ENCODE measurements around the gene SELENOS.

DNA sequence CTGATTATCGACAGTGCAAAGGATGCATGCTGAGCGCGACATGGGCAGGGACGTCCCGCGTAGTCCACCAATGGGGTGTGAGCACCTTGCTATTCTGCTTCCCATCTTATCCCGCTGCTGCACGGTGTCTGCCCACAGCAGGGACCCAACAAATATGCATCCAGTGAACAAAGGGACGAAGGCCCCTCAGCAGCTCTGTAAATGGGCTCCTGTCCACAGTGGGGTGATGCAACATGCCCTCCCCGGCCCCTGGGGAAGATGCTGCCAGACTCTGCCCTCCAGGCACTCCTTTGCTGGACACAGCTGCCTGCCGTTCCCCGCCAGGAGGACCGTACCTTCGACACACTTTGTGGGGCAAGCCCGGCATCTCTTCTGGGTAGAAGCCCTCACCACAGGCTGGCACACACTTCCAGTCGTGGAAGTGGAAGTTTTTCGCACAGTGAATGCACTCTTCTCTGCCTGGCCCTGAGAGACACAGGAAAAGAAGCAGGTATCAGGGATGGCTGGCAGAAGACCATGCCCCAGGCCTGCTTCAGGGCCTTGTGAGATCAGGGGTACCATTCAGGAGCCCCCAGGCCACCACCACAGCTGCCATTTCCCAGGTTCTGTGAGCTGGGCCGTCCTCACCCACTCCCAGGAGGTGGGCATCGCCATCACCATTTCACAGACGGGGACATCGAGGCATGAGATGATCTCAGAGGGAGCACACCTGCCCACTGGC lies 35.9 kb upstream of the SELENOS start:
- TF ChIP-seq, protein P1, sequence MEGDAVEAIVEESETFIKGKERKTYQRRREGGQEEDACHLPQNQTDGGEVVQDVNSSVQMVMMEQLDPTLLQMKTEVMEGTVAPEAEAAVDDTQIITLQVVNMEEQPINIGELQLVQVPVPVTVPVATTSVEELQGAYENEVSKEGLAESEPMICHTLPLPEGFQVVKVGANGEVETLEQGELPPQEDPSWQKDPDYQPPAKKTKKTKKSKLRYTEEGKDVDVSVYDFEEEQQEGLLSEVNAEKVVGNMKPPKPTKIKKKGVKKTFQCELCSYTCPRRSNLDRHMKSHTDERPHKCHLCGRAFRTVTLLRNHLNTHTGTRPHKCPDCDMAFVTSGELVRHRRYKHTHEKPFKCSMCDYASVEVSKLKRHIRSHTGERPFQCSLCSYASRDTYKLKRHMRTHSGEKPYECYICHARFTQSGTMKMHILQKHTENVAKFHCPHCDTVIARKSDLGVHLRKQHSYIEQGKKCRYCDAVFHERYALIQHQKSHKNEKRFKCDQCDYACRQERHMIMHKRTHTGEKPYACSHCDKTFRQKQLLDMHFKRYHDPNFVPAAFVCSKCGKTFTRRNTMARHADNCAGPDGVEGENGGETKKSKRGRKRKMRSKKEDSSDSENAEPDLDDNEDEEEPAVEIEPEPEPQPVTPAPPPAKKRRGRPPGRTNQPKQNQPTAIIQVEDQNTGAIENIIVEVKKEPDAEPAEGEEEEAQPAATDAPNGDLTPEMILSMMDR (IDR thresholded peaks at IDR 0.05; ENCODE audit: extremely low read depth in 1 of 2, insufficient read depth in 1 of 2, low read depth in 1 of 2, low read length in 2 of 2): no peak
- TF ChIP-seq POLR2AphosphoS5 (IDR thresholded peaks at IDR 0.05; ENCODE audit: insufficient read depth, low read depth, low read length) (no peak), POLR2A (IDR thresholded peaks at IDR 0.05; ENCODE audit: low read depth, low read length) (no peak), EZH2 (IDR thresholded peaks at IDR 0.05; ENCODE audit: borderline replicate concordance, low read depth, low read length, severe bottlenecking) (no peak), GATA2 (IDR thresholded peaks at IDR 0.05; ENCODE audit: insufficient read depth, insufficient read length, low read depth, low read length) (no peak), MYC (IDR thresholded peaks at IDR 0.05; ENCODE audit: low read depth, low read length) (no peak), FOS (IDR thresholded peaks at IDR 0.05; ENCODE audit: borderline replicate concordance, insufficient read depth, low read length) (no peak), JUN (IDR thresholded peaks at IDR 0.05; ENCODE audit: borderline replicate concordance, insufficient read depth, insufficient read length, low read depth) (no peak)
- TF ChIP-seq, protein P2, sequence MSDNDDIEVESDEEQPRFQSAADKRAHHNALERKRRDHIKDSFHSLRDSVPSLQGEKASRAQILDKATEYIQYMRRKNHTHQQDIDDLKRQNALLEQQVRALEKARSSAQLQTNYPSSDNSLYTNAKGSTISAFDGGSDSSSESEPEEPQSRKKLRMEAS (IDR thresholded peaks at IDR 0.05; ENCODE audit: insufficient read depth, insufficient read length): no peak
